Activated CD4-positive, CD25-positive, alpha-beta regulatory T cell treated with anti-CD3 and anti-CD28 coated beads, Interleukin-2, amount 50 U/mL, for 72 hours (primary cell): Measurements from ENCODE around the gene SNCB.
"Not testable (repeated sequence)": the region's sequence is repeated elsewhere in the genome, so short reads cannot be mapped to it uniquely, and the experiment has no call there.

Source experiments
- DNase-seq: peaks from one replicate; pipeline ENCODE4 v3.0.0; 2021

The SNCB gene

GRCh38 chr5:176620333-176620981 is 9.9 kb downstream of the SNCB start:
- DNase-seq, result no peak

- no peak for DNase-seq
Measured at GRCh38 chr5:176619569-176620332, 10.6 kb downstream of the SNCB start.

- peak; percentile 70 for DNase-seq
Measured at GRCh38 chr5:176619203-176619568, 11.1 kb downstream of the SNCB start.

GRCh38 chr5:176618783-176619182 is 11.6 kb downstream of the SNCB start:
- DNase-seq, result no peak

- no peak for DNase-seq
Measured at GRCh38 chr5:176616511-176616910, 13.8 kb downstream of the SNCB start.

- no peak for DNase-seq
Measured at GRCh38 chr5:176614805-176615478, 15.4 kb downstream of the SNCB start.

GRCh38 chr5:176612855-176613254 is 17.5 kb downstream of the SNCB start:
- no peak for DNase-seq

- DNase-seq, result no peak
Measured at GRCh38 chr5:176612008-176612407, 18.3 kb downstream of the SNCB start.

- peak; percentile 65 for DNase-seq
Measured at GRCh38 chr5:176611435-176611834, 18.9 kb downstream of the SNCB start.

GRCh38 chr5:176610435-176610773 is 19.9 kb downstream of the SNCB start:
- no peak for DNase-seq

GRCh38 chr5:176609724-176610434 is 20.5 kb downstream of the SNCB start, which contains the start of gene GPRIN1:
Gene GPRIN1 (minus strand): TSS chr5:176610156. CDS start chr5:176599834, 10,322 bp downstream.
- DNase-seq, result peak; percentile 82

- DNase-seq, result no peak
Measured at GRCh38 chr5:176608937-176609723, 21.2 kb downstream of the SNCB start.

GRCh38 chr5:176608142-176608705 is 22.1 kb downstream of the SNCB start:
- no peak for DNase-seq

GRCh38 chr5:176606875-176607274 is 23.5 kb downstream of the SNCB start:
- no peak for DNase-seq

- DNase-seq, result no peak
Measured at GRCh38 chr5:176606032-176606431, 24.3 kb downstream of the SNCB start.

- no peak for DNase-seq
Measured at GRCh38 chr5:176603091-176603490, 27.2 kb downstream of the SNCB start.

GRCh38 chr5:176601901-176602482 is 28.3 kb downstream of the SNCB start:
- DNase-seq, result no peak

- not testable (repeated sequence) for DNase-seq
Measured at GRCh38 chr5:176599749-176600430, 30.4 kb downstream of the SNCB start.

GRCh38 chr5:176597417-176598389 is 32.6 kb downstream of the SNCB start:
- no peak for DNase-seq
